ENCODE results near the gene C1orf174.

Gene C1orf174

GRCh38 chr1:3893190-3893589, 6.9 kb downstream of the C1orf174 start:
- Histone ChIP-seq H3K27me3 (ENCODE audit: low read depth, low read length) (no peaks in the 10 kb centered on the region), H3K36me3 (replicated peaks; ENCODE audit: low read depth, low read length) (peaks cover 44% of the 10 kb centered on the region), H3K27ac (ENCODE audit: low read length) (no peak overlapping the region), H2AFZ (ENCODE audit: low read depth, low read length) (no peak overlapping the region), H3K79me2 (ENCODE audit: low read length) (peaks cover 55% of the 10 kb centered on the region), H3K4me1 (ENCODE audit: low read length) (peaks cover 8% of the 10 kb centered on the region; the same call in 1 of the 2 replicates), H3K9me3 (ENCODE audit: insufficient read depth, low read length) (no peaks in the 10 kb centered on the region), H4K20me1 (ENCODE audit: insufficient read depth, low read length) (peaks cover 4% of the 10 kb centered on the region), H3K9ac (ENCODE audit: low read length) (no peak overlapping the region), H3K4me2 (ENCODE audit: low read length) (no peak overlapping the region), H3K4me3 (ENCODE audit: low read length) (no peak overlapping the region)
- TF ChIP-seq CTCF (IDR thresholded peaks at IDR 0.05; ENCODE audit: low read depth, low read length) (no peak), EZH2phosphoT487 (IDR thresholded peaks at IDR 0.05; ENCODE audit: low read depth) (no peak)

- Histone ChIP-seq H3K4me2 (ENCODE audit: low read length) (no peak overlapping the region), H3K9me3 (ENCODE audit: insufficient read depth, low read length) (no peaks in the 10 kb centered on the region), H3K79me2 (ENCODE audit: low read length) (peaks cover 50% of the 10 kb centered on the region), H3K4me1 (ENCODE audit: low read length) (peaks cover 8% of the 10 kb centered on the region; the same call in 1 of the 2 replicates), H3K27ac (ENCODE audit: low read length) (no peak overlapping the region), H3K36me3 (replicated peaks; ENCODE audit: low read depth, low read length) (peaks cover 43% of the 10 kb centered on the region), H4K20me1 (ENCODE audit: insufficient read depth, low read length) (peaks cover 4% of the 10 kb centered on the region), H2AFZ (ENCODE audit: low read depth, low read length) (no peak overlapping the region), H3K4me3 (ENCODE audit: low read length) (no peak overlapping the region), H3K9ac (ENCODE audit: low read length) (no peak overlapping the region), H3K27me3 (ENCODE audit: low read depth, low read length) (no peaks in the 10 kb centered on the region)
- no peak for TF ChIP-seq EZH2phosphoT487 (IDR thresholded peaks at IDR 0.05; ENCODE audit: low read depth)
Measured at GRCh38 chr1:3892748-3893147, 7.3 kb downstream of the C1orf174 start.

GRCh38 chr1:3891329-3891865, 8.7 kb downstream of the C1orf174 start:
- TF ChIP-seq EZH2phosphoT487 (IDR thresholded peaks at IDR 0.05; ENCODE audit: low read depth) = no peak
- TF ChIP-seq CTCF (IDR thresholded peaks at IDR 0.05; ENCODE audit: low read depth, low read length) = no peak
- peaks cover 37% of the 10 kb centered on the region for H3K79me2 ChIP-seq (ENCODE audit: low read length)
- H3K4me1 ChIP-seq (ENCODE audit: low read length) = peaks cover 8% of the 10 kb centered on the region; the same call in 1 of the 2 replicates

GRCh38 chr1:3890389-3891328, 9.4 kb downstream of the C1orf174 start:
- Histone ChIP-seq H2AFZ (ENCODE audit: low read depth, low read length) (no peak overlapping the region), H3K4me2 (ENCODE audit: low read length) (no peak overlapping the region), H3K4me3 (ENCODE audit: low read length) (no peak overlapping the region), H3K79me2 (ENCODE audit: low read length) (peaks cover 29% of the 10 kb centered on the region), H4K20me1 (ENCODE audit: insufficient read depth, low read length) (no peaks in the 10 kb centered on the region; the same call in none of the 2 replicates), H3K4me1 (ENCODE audit: low read length) (peaks cover 8% of the 10 kb centered on the region; the same call in 1 of the 2 replicates), H3K9ac (ENCODE audit: low read length) (no peak overlapping the region), H3K36me3 (replicated peaks; ENCODE audit: low read depth, low read length) (peaks cover 40% of the 10 kb centered on the region), H3K9me3 (ENCODE audit: insufficient read depth, low read length) (no peaks in the 10 kb centered on the region), H3K27ac (ENCODE audit: low read length) (no peak overlapping the region), H3K27me3 (ENCODE audit: low read depth, low read length) (no peaks in the 10 kb centered on the region)
- no peak for TF ChIP-seq EZH2phosphoT487 (IDR thresholded peaks at IDR 0.05; ENCODE audit: low read depth)
- TF ChIP-seq CTCF (IDR thresholded peaks at IDR 0.05; ENCODE audit: low read depth, low read length) = no peak

More at GRCh38 chr1:3891329-3891865, 8.7 kb downstream of the C1orf174 start:
- H3K9me3 ChIP-seq (ENCODE audit: insufficient read depth, low read length) = no peaks in the 10 kb centered on the region
- no peak overlapping the region for H3K27ac ChIP-seq (ENCODE audit: low read length)
- no peaks in the 10 kb centered on the region for H3K27me3 ChIP-seq (ENCODE audit: low read depth, low read length)
- H3K36me3 ChIP-seq (replicated peaks; ENCODE audit: low read depth, low read length) = peaks cover 40% of the 10 kb centered on the region
- peaks cover 4% of the 10 kb centered on the region for H4K20me1 ChIP-seq (ENCODE audit: insufficient read depth, low read length)
- H3K4me3 ChIP-seq (ENCODE audit: low read length) = no peak overlapping the region
- no peak overlapping the region for H3K9ac ChIP-seq (ENCODE audit: low read length)
- no peak overlapping the region for H2AFZ ChIP-seq (ENCODE audit: low read depth, low read length)
- no peak overlapping the region for H3K4me2 ChIP-seq (ENCODE audit: low read length)
